GM12873 (cell line): Measurements from ENCODE around the gene HLA-F.

ENCODE experiments used
- CTCF ChIP-seq: IDR thresholded peaks from 2 replicates; pipeline ENCODE4 v1.5.1; 2012; ENCODE audit warnings: low read depth, mild to moderate bottlenecking, moderate library complexity, low read length, control low read depth; ENCODE audit not compliant: insufficient read depth; ENCODE audit errors: missing control alignments

Gene HLA-F

GRCh38 chr6:29730575-29731126, 7.4 kb downstream of the HLA-F start:
- TF ChIP-seq CTCF, result no peak

- no peak for TF ChIP-seq CTCF
Observed at GRCh38 chr6:29731281-29731680, 8.0 kb downstream of the HLA-F start.

GRCh38 chr6:29733057-29733456, 9.8 kb downstream of the HLA-F start:
- no peak for TF ChIP-seq CTCF

GRCh38 chr6:29734046-29735018, 11.1 kb downstream of the HLA-F start:
- TF ChIP-seq CTCF, result no peak

- no peak for TF ChIP-seq CTCF
Observed at GRCh38 chr6:29736563-29736962, 13.3 kb downstream of the HLA-F start.

GRCh38 chr6:29737707-29738630, 14.7 kb downstream of the HLA-F start:
- TF ChIP-seq CTCF, result peak; percentile 96
